Measurements from ENCODE around the gene GBP2. TPM values are rescaled to one million over a fixed set of nuclear protein-coding genes. Genes with fewer than 3 reads are reported as not detected.

The GBP2 gene
- total and polyA plus RNA-seq, 9 of the 15 experiments (the other 6 are each of a cell fraction or from before 2014, with no cell fraction given), result 0.45 to 2.2 (median 0.69) TPM

GRCh38 chr1:89121641-89122040, 4.3 kb downstream of the GBP2 start:
- POLR2A ChIA-PET, result interaction anchor here (0.6 to 1.0 kb wide), 2 partner anchors 12 to 35 kb away, joined by 3 read pairs; no protein-coding TSS in a partner anchor
- BruUV-seq (replicated peaks), result no TSS peak
- Histone ChIP-seq H3K36me3 (ENCODE audit: control insufficient read depth, insufficient read depth, low read length) (no peaks in the 10 kb centered on the region), H3K9me1 (ENCODE audit: control insufficient read depth, insufficient read depth, low read length) (no peaks in the 10 kb centered on the region), H3K27me3 (ENCODE audit: control insufficient read depth in 2 of 2, insufficient read depth in 2 of 2, low read length in 2 of 2) (no peaks in the 10 kb centered on the region), H3K9me3 (replicated peaks; ENCODE audit: control insufficient read depth, insufficient read depth, low read depth, low read length) (no peaks in the 10 kb centered on the region), H3K4me1 (replicated peaks in 1 of 2; ENCODE audit: control insufficient read depth in 2 of 2, insufficient read depth in 2 of 2, low read length in 2 of 2) (peaks cover 0 to 8% of the 10 kb centered on the region in 2 experiments; a peak in 2 of 5 replicates), H3K79me2 (ENCODE audit: control insufficient read depth, insufficient read depth, low read length) (no peaks in the 10 kb centered on the region), H3K9ac (ENCODE audit: insufficient read depth in 1 of 2, low read depth in 2 of 2, low read length in 2 of 2) (no peak overlapping the region; a peak in 1 of 4 replicates), H4K20me1 (replicated peaks; ENCODE audit: control insufficient read depth, insufficient read depth, low read length) (no peaks in the 10 kb centered on the region), H3K4me2 (ENCODE audit: insufficient read depth, low read length) (peak overlapping the region; percentile 49), H3K4me3 (no peak overlapping the region), H2AFZ (ENCODE audit: low read depth, low read length) (peak overlapping the region; percentile 15; the same call in 1 of the 2 replicates), H3K27ac (ENCODE audit: extremely low read depth, low read depth, low read length) (no peak overlapping the region)
- peak in 2 of 4 experiments; percentile 9 to 50 for DNase-seq (ENCODE audit: extremely low read depth in 1 of 4, low spot score in 3 of 4)
- no peak for FAIRE-seq
- intact Hi-C loops (cut with micrococcal nuclease), result no loop called here
- in situ Hi-C loops (cut with MboI), result loop anchor here (25.0 kb wide), 1 partner anchor 866 kb away; the partner anchor contains the start of gene ZNF326
- CTCF ChIA-PET (ENCODE audit: low intra/inter-chr PET ratio), result no interaction called here
- WGBS (ENCODE audit: insufficient coverage, low coverage, missing lambda C conversion rate), result 3% methylated on average over 8 of the region's 8 CpGs
- ATAC-seq, result peak; percentile 63
- TF ChIP-seq ZBTB49 (CRISPR knock-in tag; IDR thresholded peaks at IDR 0.05; ENCODE audit: borderline replicate concordance) (no peak), HEY1 (CRISPR knock-in tag; IDR thresholded peaks at IDR 0.05; ENCODE audit: borderline replicate concordance) (no peak), ZNF586 (CRISPR knock-in tag; conservative IDR thresholded peaks at IDR 0.05) (no peak), TRIM28 (IDR thresholded peaks at IDR 0.05) (no peak), MGA (IDR thresholded peaks at IDR 0.05) (no peak)
- TF ChIP-seq, protein P1, sequence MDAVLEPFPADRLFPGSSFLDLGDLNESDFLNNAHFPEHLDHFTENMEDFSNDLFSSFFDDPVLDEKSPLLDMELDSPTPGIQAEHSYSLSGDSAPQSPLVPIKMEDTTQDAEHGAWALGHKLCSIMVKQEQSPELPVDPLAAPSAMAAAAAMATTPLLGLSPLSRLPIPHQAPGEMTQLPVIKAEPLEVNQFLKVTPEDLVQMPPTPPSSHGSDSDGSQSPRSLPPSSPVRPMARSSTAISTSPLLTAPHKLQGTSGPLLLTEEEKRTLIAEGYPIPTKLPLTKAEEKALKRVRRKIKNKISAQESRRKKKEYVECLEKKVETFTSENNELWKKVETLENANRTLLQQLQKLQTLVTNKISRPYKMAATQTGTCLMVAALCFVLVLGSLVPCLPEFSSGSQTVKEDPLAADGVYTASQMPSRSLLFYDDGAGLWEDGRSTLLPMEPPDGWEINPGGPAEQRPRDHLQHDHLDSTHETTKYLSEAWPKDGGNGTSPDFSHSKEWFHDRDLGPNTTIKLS (IDR thresholded peaks at IDR 0.05; ENCODE audit: borderline replicate concordance, low read depth), result no peak

All from K562 (cell line).